Activated naive CD8-positive, alpha-beta T cell treated with anti-CD3 and anti-CD28 coated beads, Interleukin-2, amount 50 U/mL, for 24 hours (primary cell): ENCODE measurements around the gene FAM240B.

Experiments
- ATAC-seq: fragments of 150-1000 bp; cut with Tn5 transposase; one replicate; pipeline ENCODE4 v1.10.0; 2021
- DNase-seq: peaks from one replicate; pipeline ENCODE4 v3.0.0; 2021
- H3K27ac Mint-ChIP-seq: one replicate; pipeline ENCODE4 v1.8.0; 2021; ENCODE audit warnings: mild to moderate bottlenecking, mixed read lengths
- H3K27me3 Mint-ChIP-seq: one replicate; pipeline ENCODE4 v1.8.0; 2021; ENCODE audit warnings: mixed read lengths
- H3K36me3 Mint-ChIP-seq: one replicate; pipeline ENCODE4 v1.8.0; 2021; ENCODE audit warnings: low read depth, mixed read lengths
- H3K4me1 Mint-ChIP-seq: one replicate; pipeline ENCODE4 v1.8.0; 2021; ENCODE audit warnings: mixed read lengths
- H3K4me3 Mint-ChIP-seq: one replicate; pipeline ENCODE4 v1.8.0; 2021; ENCODE audit warnings: mild to moderate bottlenecking, moderate library complexity, mixed read lengths
- H3K9me3 Mint-ChIP-seq: one replicate; pipeline ENCODE4 v1.8.0; 2021; ENCODE audit warnings: mixed read lengths

FAM240B gene

GRCh38 chr9:38668791-38669466 is 51.0 kb downstream of the FAM240B start:
- no peak overlapping the region for H3K27ac Mint-ChIP-seq
- DNase-seq (no peak), ATAC-seq (no peak)
- no peaks in the 10 kb centered on the region for H3K9me3 Mint-ChIP-seq
- peaks cover 5% of the 10 kb centered on the region for H3K27me3 Mint-ChIP-seq
- peaks cover 2% of the 10 kb centered on the region for H3K4me1 Mint-ChIP-seq
- H3K4me3 Mint-ChIP-seq = no peak overlapping the region
- H3K36me3 Mint-ChIP-seq = no peaks in the 10 kb centered on the region

- Mint-ChIP-seq H3K4me1 (no peaks in the 10 kb centered on the region), H3K27ac (no peak overlapping the region), H3K9me3 (no peaks in the 10 kb centered on the region), H3K27me3 (peaks cover 13% of the 10 kb centered on the region), H3K4me3 (no peak overlapping the region), H3K36me3 (no peaks in the 10 kb centered on the region)
- DNase-seq (no peak), ATAC-seq (no peak)
Observed at GRCh38 chr9:38662763-38663593, 57.0 kb downstream of the FAM240B start.

- Mint-ChIP-seq H3K27me3 (peaks cover 10% of the 10 kb centered on the region), H3K36me3 (no peaks in the 10 kb centered on the region), H3K27ac (no peak overlapping the region), H3K4me3 (no peak overlapping the region), H3K9me3 (no peaks in the 10 kb centered on the region), H3K4me1 (no peaks in the 10 kb centered on the region)
- ATAC-seq = no peak
- DNase-seq = no peak
Observed at GRCh38 chr9:38659538-38659937, 60.4 kb downstream of the FAM240B start.

- no peaks in the 10 kb centered on the region for H3K4me1 Mint-ChIP-seq
- no peak for DNase-seq
- H3K36me3 Mint-ChIP-seq = no peaks in the 10 kb centered on the region
- no peak for ATAC-seq
- peaks cover 10% of the 10 kb centered on the region for H3K27me3 Mint-ChIP-seq
- no peak overlapping the region for H3K4me3 Mint-ChIP-seq
- no peaks in the 10 kb centered on the region for H3K9me3 Mint-ChIP-seq
- H3K27ac Mint-ChIP-seq = no peak overlapping the region
Observed at GRCh38 chr9:38656896-38657295, 63.0 kb downstream of the FAM240B start.

GRCh38 chr9:38652486-38652885 is 67.4 kb downstream of the FAM240B start:
- H3K27ac Mint-ChIP-seq = no peak overlapping the region
- DNase-seq = no peak

DNA sequence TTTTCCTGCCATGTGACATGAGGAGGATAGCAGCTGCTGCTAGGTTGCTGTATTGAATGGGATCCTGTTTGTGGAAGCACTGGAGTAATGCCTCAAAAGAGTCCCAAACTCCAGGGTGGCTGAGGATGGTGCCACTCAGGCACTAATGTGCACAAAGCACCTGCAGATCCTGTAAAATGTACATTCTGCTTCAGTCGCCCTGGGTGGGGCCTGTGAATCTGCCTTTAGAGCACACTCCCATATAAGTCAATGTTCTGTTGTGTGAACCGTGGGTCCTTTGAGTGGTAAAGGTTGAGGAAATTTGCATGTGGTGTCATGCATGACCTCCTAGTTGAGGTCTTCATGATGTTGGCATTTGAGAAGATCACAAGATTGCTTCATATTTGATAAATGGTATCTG is 67.9 kb downstream of the FAM240B start:
- no peaks in the 10 kb centered on the region for H3K4me1 Mint-ChIP-seq
- ATAC-seq = peak; percentile 20

More at GRCh38 chr9:38652486-38652885, 67.4 kb downstream of the FAM240B start:
- H3K36me3 Mint-ChIP-seq = no peaks in the 10 kb centered on the region
- no peak overlapping the region for H3K4me3 Mint-ChIP-seq
- no peaks in the 10 kb centered on the region for H3K27me3 Mint-ChIP-seq
- no peak for ATAC-seq
- no peaks in the 10 kb centered on the region for H3K9me3 Mint-ChIP-seq
- no peaks in the 10 kb centered on the region for H3K4me1 Mint-ChIP-seq

DNA sequence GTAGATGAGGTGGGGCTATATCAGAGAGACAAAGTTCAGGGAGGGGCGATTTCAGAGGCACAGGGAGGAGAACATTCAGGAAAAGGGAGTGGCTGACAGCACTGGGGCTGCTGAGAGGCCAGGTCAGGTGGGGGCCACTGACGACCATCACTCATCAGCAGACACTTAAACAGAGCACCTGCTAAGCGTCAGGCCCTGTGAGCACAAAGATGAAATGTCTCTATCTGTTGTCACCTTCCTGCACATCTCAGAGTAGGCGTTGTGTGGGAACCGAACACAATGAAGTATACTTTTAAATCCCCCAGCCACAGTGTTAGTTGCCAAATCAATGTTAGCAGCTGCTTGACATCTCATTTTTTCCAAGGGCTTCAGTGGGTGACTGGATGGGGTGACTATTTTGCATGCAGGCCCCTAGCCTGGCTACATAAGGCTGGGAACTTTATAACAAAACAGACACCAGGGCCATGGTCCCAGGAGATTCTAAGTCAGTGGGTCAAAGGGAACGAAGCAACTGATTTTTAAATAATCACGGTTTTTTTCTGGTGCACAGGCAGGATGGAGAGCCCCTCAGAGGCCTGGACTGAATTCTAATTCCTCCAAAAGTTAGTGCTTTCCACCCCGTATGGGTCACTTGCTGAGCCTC is 68.4 kb downstream of the FAM240B start:
- no peak for DNase-seq
- no peak overlapping the region for H3K4me3 Mint-ChIP-seq
- no peaks in the 10 kb centered on the region for H3K9me3 Mint-ChIP-seq
- no peaks in the 10 kb centered on the region for H3K36me3 Mint-ChIP-seq
- H3K27me3 Mint-ChIP-seq = no peaks in the 10 kb centered on the region
- no peaks in the 10 kb centered on the region for H3K4me1 Mint-ChIP-seq
- H3K27ac Mint-ChIP-seq = no peak overlapping the region
- no peak for ATAC-seq

More for the DNA sequence above, 67.9 kb downstream of the FAM240B start:
- no peaks in the 10 kb centered on the region for H3K36me3 Mint-ChIP-seq
- no peak overlapping the region for H3K4me3 Mint-ChIP-seq
- H3K27ac Mint-ChIP-seq = no peak overlapping the region
- DNase-seq = no peak
- no peaks in the 10 kb centered on the region for H3K27me3 Mint-ChIP-seq
- H3K9me3 Mint-ChIP-seq = no peaks in the 10 kb centered on the region

DNA sequence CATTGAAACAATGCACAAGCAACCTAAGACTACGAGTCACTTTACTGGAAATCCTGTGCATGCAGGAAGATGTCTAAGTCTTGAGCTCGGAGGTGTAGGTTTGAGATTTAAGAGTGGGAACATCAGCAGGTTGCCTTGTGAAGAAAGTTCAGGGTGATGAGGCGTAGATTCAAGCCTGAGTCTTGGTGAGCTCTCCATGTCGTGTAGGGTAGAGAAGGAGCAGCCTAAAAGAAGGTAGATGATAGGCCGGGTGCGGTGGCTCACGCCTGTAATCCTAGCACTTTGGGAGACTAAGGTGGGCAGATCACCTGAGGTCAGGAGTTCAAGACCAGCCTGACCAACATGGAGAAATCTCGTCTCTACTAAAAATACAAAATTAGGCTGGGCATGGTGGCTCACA is 69.4 kb downstream of the FAM240B start:
- H3K4me1 Mint-ChIP-seq = no peaks in the 10 kb centered on the region
- H3K4me3 Mint-ChIP-seq = no peak overlapping the region
- DNase-seq = no peak
- no peak overlapping the region for H3K27ac Mint-ChIP-seq
- no peak for ATAC-seq
- no peaks in the 10 kb centered on the region for H3K9me3 Mint-ChIP-seq
- H3K36me3 Mint-ChIP-seq = no peaks in the 10 kb centered on the region
- no peaks in the 10 kb centered on the region for H3K27me3 Mint-ChIP-seq

DNA sequence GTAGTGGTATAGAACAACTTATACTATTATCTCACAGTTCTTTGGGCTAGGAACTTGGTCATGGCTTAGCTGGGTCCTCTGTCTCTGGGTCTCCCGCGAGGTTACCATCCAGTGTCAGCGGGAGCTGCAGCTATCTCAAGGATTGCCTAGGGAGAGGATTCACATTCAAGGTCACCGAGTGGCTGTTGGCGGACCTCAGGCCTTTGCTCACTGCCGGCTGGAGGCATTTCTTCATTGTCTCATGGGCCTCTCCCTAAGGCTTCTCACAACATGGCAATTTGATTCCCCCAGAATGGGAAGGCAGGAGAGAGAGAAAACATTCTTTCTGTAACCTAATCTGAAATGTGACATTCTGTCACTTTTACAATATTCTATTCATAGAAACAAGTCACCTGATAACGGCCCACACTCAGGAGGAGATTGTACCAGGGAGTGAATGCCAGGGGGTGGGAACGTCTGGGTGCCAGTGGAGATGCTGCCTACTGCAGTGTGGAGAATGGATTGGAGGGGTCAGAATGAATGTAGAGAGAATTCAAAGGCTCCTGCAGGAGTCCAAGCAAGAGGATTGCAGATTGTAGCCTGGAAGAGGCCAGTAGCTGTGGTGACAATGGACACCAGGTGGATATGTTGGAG is 70.1 kb downstream of the FAM240B start:
- ATAC-seq = no peak
- H3K9me3 Mint-ChIP-seq = no peaks in the 10 kb centered on the region
- H3K27me3 Mint-ChIP-seq = no peaks in the 10 kb centered on the region
- H3K4me3 Mint-ChIP-seq = no peak overlapping the region
- H3K36me3 Mint-ChIP-seq = no peaks in the 10 kb centered on the region
- no peak overlapping the region for H3K27ac Mint-ChIP-seq
- no peak for DNase-seq
- H3K4me1 Mint-ChIP-seq = no peaks in the 10 kb centered on the region

DNA sequence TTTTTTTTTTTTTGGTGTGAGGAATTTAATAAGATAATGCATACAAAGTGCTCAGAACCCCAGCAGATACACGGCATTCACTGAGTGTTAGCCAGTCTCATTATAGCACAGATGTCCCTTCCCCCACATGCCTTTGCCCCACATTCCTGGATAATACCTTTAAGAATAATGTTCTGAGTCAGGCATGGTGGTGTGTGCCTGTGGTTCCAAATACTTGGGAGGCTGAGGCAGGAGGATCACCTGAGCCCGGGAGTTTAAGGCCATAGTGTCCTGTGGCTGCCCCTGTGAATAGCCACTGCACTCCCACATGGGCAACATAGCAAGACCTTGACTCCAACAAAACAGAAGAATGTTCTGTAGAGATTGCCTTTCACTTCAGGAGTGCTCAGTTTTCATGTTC is 75.3 kb downstream of the FAM240B start:
- ATAC-seq = no peak
- no peaks in the 10 kb centered on the region for H3K36me3 Mint-ChIP-seq

More for the DNA sequence above, 75.3 kb downstream of the FAM240B start:
- DNase-seq = no peak
- no peaks in the 10 kb centered on the region for H3K9me3 Mint-ChIP-seq
- no peak overlapping the region for H3K27ac Mint-ChIP-seq
- no peaks in the 10 kb centered on the region for H3K4me1 Mint-ChIP-seq
- no peak overlapping the region for H3K4me3 Mint-ChIP-seq
- H3K27me3 Mint-ChIP-seq = peaks cover 4% of the 10 kb centered on the region
